GM10847 (cell line): ENCODE results near the gene PUDP.

Experiments
- POLR2A ChIP-seq: IDR thresholded peaks from 2 replicates; pipeline ENCODE4 v1.6.1; 2011; ENCODE audit not compliant: insufficient read length; ENCODE audit errors: extremely low read depth

The PUDP gene

DNA sequence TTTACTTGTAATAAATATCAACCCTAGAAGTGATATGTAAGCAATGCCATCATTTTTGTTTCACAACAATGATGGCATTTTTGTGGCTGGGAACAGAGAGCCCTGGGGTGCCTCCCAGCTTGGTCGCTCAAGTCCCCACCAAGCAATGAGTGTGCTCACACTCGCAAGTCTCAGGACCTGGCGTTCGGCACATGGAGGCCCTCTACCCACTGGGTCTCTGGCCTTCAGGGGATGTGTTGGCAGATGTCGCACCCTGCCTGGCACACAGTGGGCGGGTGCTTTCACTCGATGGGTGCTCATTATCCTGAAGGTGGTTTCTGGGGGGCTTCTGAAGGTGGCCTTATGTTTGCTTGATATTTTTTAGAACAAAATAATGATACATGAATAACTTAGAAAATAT lies 75.1 kb downstream of the PUDP start:
- no peak for TF ChIP-seq POLR2A

DNA sequence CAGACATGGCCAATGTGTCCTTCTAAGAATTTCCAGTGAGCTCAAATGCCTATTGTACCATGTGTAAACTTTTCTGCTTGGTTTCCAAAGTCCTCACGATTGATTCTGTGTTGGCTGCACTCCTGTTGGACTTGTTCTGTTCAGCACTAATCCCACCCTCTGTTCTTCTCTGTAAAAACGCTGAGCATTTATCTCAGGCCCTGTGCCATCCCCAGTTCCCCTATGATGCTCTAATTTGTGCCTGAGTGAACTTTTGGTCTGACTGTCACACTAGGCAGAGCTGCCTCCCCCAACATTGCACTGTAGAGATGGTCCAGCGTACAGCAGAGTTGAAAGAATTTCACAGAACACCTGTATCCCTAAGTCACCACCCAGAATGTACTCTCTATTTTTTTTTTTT lies 76.6 kb downstream of the PUDP start:
- no peak for TF ChIP-seq POLR2A

DNA sequence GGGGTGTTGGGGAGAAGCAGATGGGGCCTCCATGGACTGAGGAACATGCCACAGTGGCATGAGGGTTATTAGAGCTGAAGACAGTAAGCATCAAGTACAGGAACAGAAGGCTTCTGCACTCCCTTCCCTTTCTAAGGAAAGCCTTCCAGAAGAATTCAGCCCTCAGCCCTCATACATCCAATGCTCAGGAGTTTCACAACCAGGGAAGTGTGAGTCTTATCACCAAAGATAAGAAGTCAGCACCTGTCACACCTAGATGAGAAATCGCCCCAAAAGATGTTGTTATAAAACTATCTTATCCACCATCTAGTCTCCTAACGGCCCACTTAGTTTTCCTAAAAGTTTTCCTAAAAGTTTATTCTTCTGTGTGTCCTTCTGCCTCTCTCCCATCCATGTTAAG lies 78.4 kb downstream of the PUDP start:
- TF ChIP-seq POLR2A: no peak

DNA sequence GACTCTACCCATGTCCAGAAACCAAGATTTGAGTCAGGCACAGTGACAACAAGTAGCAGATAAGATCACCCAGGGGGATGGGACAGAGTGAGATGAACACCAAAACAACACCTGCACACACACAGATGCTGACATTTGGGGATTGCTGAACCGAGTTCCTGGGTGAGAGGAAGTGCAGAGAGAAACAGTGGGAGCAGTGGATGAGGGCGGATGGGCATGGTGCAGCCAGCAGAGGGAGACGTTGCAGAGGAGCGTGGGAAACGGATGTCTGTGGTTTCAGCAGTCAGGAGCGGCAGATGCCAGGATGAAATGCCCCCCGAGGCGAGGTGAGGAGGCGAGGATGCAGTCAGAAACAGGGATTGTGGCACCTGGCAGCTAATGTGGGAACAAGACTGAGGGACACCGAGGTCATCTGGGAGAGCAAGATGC lies 79.0 kb downstream of the PUDP start:
- TF ChIP-seq POLR2A: no peak

DNA sequence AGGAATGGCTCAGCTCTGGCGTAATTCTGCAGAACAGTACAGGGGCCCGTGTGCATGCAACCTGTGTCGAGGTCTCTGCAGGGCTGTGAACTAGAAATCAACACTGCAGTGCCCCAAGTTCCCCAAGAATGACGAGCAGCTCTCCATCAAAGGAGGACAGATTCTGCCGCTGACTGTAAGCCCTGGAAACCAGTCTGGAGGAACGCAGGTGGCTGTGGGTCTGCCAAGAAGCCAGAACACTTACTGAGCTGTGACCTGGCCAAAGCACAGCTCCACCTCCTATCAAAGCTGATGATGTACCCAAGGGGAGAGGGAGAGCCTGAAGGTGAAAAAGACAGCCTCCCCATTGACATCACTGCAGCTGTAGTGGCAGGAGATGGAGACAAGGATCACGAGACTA lies 80.7 kb downstream of the PUDP start:
- TF ChIP-seq POLR2A: no peak

DNA sequence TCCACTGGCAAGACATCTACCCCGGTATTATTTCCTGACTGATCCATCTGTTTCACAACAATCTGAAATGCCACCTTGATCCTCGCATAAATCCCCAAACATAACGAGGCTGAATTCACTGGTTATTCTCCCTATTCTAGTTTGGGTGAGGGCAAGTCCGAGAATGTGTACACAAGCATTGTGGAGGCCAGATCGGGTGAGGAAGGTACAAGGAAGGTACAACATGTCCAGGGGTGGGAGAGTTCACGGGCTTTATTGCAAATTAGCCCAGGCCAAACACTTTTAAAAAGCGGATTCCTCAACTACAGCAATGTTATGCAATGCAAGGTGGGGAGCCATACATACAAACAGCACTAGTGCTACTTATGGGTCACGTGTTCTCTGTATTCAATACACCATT lies 82.5 kb downstream of the PUDP start:
- TF ChIP-seq POLR2A: no peak

DNA sequence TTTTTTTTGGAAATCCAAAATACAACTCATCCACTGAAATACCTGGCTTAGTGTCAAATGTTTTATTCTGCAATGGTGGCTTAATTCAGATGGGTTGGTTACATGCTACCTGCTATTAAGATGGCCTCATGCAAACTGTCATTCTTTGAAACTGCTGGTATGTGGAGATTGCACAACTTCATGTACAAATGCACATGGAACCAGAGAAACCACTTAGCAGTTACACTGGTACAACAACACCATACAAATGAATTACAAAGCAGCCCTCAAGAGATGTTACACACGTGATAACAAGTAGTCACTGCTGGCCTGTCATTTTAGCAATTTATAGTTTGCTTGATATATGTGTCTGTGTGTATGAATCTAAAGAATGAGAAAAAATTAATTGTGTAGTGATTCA lies 85.0 kb downstream of the PUDP start:
- TF ChIP-seq POLR2A: no peak

DNA sequence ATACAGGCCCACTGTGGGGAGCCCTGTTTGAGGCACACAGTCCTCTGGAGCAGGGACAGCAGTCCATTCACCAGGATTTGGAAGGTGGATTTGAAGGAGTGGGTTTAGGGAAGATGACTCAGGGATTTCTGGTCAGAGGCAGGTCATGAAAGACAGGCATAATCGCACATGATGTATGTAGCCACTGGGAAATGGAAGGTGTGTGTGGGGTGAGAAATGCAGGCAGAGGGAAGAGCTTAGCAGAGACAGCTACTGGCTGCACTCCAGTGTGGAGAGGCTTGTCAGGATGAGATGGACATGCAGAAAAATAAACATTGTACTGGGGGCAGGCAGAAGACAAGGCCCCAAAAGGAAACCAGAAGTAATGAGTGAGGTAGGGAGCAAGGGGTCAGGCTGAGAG lies 85.7 kb downstream of the PUDP start:
- no peak for TF ChIP-seq POLR2A

DNA sequence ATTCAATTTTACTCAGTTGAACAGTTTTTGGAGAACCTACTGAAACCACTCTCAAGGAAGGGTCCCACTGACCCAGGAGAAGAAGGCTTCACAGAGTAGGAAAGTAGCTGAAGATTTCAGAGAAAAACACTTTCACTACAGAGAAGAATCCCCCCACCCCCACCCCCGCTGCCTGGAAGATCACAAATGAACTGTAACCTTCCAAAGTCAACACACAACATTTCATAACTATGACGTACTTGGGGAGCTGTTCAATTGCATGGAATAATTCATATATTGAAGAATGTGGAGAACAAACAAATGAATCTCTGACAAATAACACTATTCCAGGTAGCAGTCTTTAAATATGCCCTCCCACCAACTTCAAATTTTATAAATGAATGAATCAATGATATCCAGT lies 86.5 kb downstream of the PUDP start:
- TF ChIP-seq POLR2A: no peak

DNA sequence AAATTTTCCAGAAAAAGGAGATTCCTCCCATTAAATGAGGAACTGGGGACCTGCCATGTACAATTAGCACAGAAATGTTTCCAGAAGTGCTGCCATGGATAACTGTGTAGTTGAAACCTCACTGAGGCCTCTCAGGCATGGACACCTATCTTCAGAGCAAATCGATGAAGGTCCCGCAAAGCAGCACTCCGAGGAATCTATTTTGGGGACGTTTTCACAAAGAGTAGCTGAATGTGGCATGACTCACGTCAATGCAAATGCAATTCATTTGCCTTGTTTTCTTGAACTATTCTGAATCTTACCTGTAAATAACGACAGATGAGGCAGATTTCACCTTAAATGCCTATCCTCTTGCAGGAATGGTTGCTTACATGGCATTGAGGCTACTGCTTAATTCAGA lies 87.5 kb downstream of the PUDP start:
- no peak for TF ChIP-seq POLR2A

DNA sequence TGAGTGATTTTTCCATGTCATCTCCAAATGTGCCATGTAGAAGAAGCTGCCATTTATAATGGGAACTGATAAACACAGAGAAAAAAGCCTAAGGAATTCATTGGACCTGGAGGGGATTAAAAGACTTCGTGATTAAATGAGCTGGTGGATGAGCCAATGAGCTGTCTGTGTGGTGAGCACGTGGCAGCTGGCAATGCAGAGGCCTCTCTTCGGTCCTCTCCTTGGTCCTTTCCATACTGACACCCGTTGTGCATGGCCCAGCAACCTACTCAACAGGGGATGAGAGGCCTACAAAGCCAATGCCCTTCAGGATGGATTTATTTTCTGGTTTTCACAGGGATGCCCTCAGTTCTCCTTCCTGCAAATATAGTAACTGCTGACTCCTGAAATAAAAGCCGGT lies 88.1 kb downstream of the PUDP start:
- TF ChIP-seq POLR2A: no peak

DNA sequence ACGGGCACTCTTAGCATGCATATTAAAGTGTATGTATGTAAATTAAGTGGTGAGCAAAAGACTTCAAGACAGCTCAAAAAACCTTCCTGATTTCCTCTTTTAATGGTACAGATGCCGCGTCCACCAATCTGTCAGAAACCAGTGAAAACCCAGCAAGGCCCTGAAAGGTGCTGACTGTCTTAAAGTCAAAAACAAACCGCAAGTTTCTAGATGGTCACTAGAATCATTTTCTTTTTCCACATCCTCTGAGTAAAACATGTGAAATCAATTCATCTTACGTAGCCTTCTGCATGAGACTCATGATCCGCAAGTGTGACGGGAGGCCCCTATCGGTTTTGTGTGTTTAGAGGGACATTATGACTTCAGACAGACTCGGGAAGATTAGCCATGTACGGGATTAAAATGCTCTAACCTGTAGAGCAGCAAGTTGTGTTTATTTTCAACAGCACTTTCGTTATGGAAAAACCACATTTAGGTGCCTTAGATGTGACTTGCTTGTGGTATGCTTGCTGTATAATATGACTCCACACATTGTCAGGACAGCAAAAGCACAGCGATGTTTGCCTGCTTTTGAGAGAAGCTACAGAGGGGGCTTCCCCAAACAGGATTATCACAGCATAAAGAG lies 88.6 kb downstream of the PUDP start:
- no peak for TF ChIP-seq POLR2A

DNA sequence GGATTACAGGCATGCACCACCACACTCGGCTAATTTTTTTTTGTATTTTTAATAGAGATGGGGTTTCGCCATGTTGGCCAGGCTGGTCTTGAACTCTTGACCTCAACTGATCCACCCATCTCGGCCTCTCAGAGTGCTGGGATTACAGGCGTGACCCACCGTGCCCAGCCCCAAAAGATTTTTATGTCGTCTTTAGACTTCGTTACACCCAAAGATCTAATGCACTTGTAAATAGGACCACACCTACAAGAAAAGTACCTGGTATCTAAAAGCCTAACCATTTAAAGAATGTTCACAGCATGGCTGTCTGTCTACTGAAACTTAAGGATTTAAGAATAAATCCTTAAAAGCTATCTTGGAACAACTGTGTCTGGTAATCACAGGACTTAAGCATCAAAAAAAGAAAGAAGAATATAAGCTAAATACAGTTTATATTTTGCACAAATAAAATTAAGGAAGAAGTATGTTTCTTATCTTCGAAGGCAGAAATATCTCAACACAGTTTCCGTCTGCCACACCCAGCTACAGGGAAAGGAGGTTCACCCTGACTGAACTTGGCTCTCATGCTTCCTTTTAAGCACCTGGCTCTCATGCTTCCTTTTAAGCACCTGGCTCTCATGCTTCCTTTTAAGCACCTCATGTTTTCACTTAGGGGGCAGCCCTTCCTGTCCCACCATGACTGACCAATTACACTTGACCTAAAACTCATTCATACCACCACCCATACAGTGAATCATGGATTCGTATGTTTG lies 92.4 kb downstream of the PUDP start:
- TF ChIP-seq POLR2A: no peak

DNA sequence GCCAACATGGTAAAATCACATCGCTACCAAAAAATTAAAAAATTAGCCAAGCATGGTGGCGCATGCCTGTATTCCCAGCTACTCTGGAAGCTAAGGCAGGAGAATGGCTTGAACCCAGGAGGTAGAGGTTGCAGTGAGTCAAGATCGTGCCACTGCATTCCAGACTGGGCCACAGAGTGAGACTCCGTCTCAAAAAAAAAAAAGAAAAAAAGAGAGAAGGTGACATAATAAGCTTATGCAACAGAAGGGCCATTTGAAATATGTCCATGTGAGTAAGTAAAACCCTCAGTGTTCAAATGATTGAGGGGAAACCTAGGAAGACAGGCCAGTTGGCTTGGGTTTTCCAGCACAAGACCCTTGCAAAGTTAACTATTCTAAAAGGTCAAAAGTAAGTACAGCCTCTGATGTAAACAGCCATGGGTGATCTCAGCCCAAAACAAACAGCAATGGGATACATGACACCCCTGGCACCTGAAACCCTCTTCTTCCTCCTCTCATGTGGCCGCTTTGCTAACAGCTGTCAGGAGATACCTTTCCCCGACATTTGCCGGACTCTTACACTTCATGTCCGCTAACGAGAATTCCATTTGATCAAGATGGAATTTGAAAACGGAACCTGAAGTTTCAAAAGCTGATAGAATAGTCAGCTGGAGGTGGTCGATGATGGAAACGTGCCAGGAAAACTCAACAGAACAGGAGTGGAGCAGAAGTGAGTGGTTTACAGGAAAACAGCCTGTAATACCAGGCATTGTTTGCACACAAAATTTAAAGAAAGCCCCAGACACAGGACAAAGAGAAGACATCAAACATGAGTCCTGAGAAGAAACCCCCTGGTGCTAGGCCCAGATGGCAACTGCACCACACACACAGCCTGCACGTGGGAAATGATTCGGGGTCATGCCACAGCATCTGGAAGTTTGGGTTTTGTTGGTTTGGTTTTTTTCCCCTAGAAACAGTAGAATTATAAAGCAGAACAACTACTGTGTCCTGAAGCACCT lies 93.4 kb downstream of the PUDP start:
- TF ChIP-seq POLR2A: no peak

DNA sequence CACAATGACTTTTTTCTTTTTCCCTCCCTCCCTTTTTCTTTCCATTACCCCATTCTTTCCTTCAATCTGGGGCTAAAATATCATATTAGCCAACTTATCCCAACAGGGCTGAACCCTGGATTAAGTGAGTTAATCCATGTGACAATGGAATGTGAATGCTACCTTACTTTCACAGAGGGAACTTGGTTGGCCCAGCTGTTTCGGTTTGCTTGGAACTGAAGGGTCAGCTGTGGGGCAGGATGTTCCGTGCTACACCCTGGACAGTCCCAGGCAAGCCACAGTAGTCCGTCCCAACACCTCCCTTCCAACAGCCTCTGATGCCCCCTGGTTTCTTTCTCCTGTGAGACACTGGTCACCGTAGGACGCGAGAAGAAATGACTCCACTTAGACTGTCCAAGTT lies 95.4 kb downstream of the PUDP start:
- TF ChIP-seq POLR2A: no peak

DNA sequence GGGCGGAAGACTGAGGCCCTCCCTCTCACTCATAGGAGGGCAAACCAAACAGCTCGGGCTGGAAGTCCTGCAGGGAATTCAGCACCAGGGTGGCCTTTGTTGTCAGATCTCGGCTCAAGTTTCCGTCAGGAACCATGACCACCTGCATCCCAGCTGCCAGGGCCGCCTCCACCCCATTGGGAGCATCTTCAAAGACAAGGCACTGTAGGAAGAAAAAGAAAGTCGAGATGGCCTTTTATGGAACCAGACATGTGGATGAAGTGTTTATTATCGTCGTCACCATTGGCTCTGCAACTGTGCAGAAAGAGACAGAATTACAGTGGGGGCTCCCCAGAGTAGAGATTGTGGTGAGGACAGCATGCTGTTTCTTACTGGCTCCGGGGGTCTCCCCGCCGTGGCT lies 97.7 kb downstream of the PUDP start:
- no peak for TF ChIP-seq POLR2A
